Measurements from ENCODE around the gene CREBRF.

- TF ChIP-seq CTCF (IDR thresholded peaks at IDR 0.05) (no peak), POLR2AphosphoS5 (IDR thresholded peaks at IDR 0.05) (peak in 2 of 4 donors; percentile 17 to 38), POLR2A (IDR thresholded peaks at IDR 0.05) (no peak), EP300 (IDR thresholded peaks at IDR 0.05) (no peak)
Measured at GRCh38 chr5:173140769-173141168, 84.6 kb downstream of the CREBRF start.

Measured in sigmoid colon (tissue), 4 donors.